Transverse colon (tissue), 4 donors: Measurements from ENCODE around the gene LRIG1. TPM values are rescaled to one million over a fixed set of nuclear protein-coding genes. Genes with fewer than 3 reads are reported as not detected.

ENCODE experiments used
- DNase-seq: peaks from one replicate; pipeline ENCODE4 v3.0.0-alpha.2; 2019
- H3K27ac ChIP-seq, 4 donors: fragments of 200-600 bp; sonication (generic); 2 replicates each; pipeline ENCODE4 v1.5.1; 2016 to 2018; ENCODE audit warnings: inconsistent platforms in 4 of 4
- H3K27me3 ChIP-seq: fragments of 200-600 bp; sonication (generic); 2 replicates; pipeline ENCODE4 v1.5.1; 2017; ENCODE audit warnings: inconsistent platforms
- H3K36me3 ChIP-seq, 4 donors: fragments of 200-600 bp; sonication (generic); 2 replicates each; pipeline ENCODE4 v1.5.1; 2017 to 2019; ENCODE audit warnings: inconsistent platforms in 4 of 4
- H3K4me1 ChIP-seq, 4 donors: fragments of 200-600 bp; sonication (generic); 2 replicates each; pipeline ENCODE4 v1.5.1; 2017 to 2020; ENCODE audit warnings: inconsistent platforms in 4 of 4
- H3K4me3 ChIP-seq, 4 donors: fragments of 200-600 bp; sonication (generic); 1 replicate in 1 of 4; 2 replicates in 3 of 4; pipeline versions ENCODE4 v1.5.1 to v1.6.1; 2017 to 2019; ENCODE audit warnings: inconsistent platforms in 4 of 4
- H3K9me3 ChIP-seq, 2 donors: fragments of 200-600 bp; sonication (generic); 2 replicates each; pipeline ENCODE4 v1.5.1; 2017 to 2019; ENCODE audit warnings: inconsistent platforms in 2 of 2
- CTCF ChIP-seq, 5 experiments: fragments of 200-600 bp in 3 of 5; fragments of 450-650 bp in 2 of 5; sonication (generic) in 3 of 5; IDR thresholded peaks; 1 replicate in 2 of 5; 2 replicates in 3 of 5; pipeline ENCODE4 v1.5.1; 2016 to 2017; ENCODE audit warnings: antibody characterized with exemption in 5 of 5, inconsistent platforms in 3 of 5, mild to moderate bottlenecking in 2 of 5, moderate library complexity in 1 of 5
- EP300 ChIP-seq: sonication (generic); formaldehyde crosslinking; IDR thresholded peaks from one replicate; pipeline ENCODE4 v1.6.1; 2017; ENCODE audit warnings: antibody characterized with exemption, low read depth
- POLR2A ChIP-seq: fragments of 450-650 bp; IDR thresholded peaks from one replicate; pipeline ENCODE4 v1.6.1; 2016; ENCODE audit warnings: antibody characterized with exemption, mild to moderate bottlenecking, moderate library complexity
- POLR2AphosphoS5 ChIP-seq, 3 donors: sonication (generic); formaldehyde crosslinking; IDR thresholded peaks; one replicate each; pipeline ENCODE4 v1.6.1; 2016; ENCODE audit warnings: antibody characterized with exemption in 3 of 3
- WGBS, 2 donors: methylation state at CpG; one replicate each; pipeline ENCODE4 v1.1.5; 2018; ENCODE audit warnings: low coverage in 1 of 2; 5-methylcytosine and 5-hydroxymethylcytosine counted together
- in situ Hi-C, 4 donors: fragments of 200-750 bp; cut with MboI; loops; one replicate each; pipeline versions ENCODE4 v1.15.0 to v1.15.1; 2017; ENCODE audit warnings: low sequenced_read_pairs in 3 of 4, low pct_ligation_motif_present in 1 of 4, low pct_unique_long_range_greater_than_20kb in 1 of 4
- intact Hi-C: fragments of 100-400 bp; cut with DNase I; formaldehyde crosslinking; loops from one replicate; pipeline ENCODE4 v1.15.1; 2023; ENCODE audit warnings: low total_unique reads
- total RNA-seq, 4 donors: library from RNA; depleted of rRNA; stranded (reverse); fragments of >200 nt; gene quantifications; one replicate each; pipeline ENCODE4 v1.1.0, GENCODE V29; 2016

The LRIG1 gene
- total RNA-seq, 4 donors from 2014 or later: 67.2 to 87.6 (median 79.3) TPM

GRCh38 chr3:66395635-66396034, 105.2 kb downstream of the LRIG1 start:
- in situ Hi-C loops: no loop called here
- DNase-seq: no peak

GRCh38 chr3:66394753-66395249, 106.0 kb downstream of the LRIG1 start:
- in situ Hi-C loops (no loop called here), intact Hi-C loops (no loop called here)
- WGBS, 2 donors: 78 to 88% methylated on average over 4 to 8 of the region's 8 CpGs
- Histone ChIP-seq H3K36me3 (peaks cover 0 to 32% (median 8%) of the 10 kb centered on the region in 4 donors), H3K9me3 (no peaks in the 10 kb centered on the region), H3K4me3 (no peak overlapping the region), H3K27ac (peak overlapping the region; percentile 13 to 65 (median 32)), H3K27me3 (no peaks in the 10 kb centered on the region), H3K4me1 (peaks cover 4 to 17% (median 9%) of the 10 kb centered on the region in 4 donors)
- no peak for TF ChIP-seq EP300
- no peak for TF ChIP-seq POLR2AphosphoS5 (IDR thresholded peaks at IDR 0.05)
- TF ChIP-seq CTCF (IDR thresholded peaks at IDR 0.05): no peak
- TF ChIP-seq POLR2A: no peak
- DNase-seq: no peak

More at GRCh38 chr3:66395635-66396034, 105.2 kb downstream of the LRIG1 start:
- H3K36me3 ChIP-seq: peaks cover 0 to 32% (median 8%) of the 10 kb centered on the region in 4 donors
- no peaks in the 10 kb centered on the region for H3K9me3 ChIP-seq
- peak overlapping the region in 3 of 4 donors; percentile 20 to 65 (median 33) for H3K27ac ChIP-seq
- no peak for TF ChIP-seq POLR2AphosphoS5 (IDR thresholded peaks at IDR 0.05)
- no peak for TF ChIP-seq CTCF (IDR thresholded peaks at IDR 0.05)
- no peaks in the 10 kb centered on the region for H3K27me3 ChIP-seq
- H3K4me3 ChIP-seq: no peak overlapping the region
- intact Hi-C loops: no loop called here
- peaks cover 4 to 17% (median 9%) of the 10 kb centered on the region in 4 donors for H3K4me1 ChIP-seq
- 87 to 88% methylated on average over 3 to 10 of the region's 10 CpGs for WGBS, 2 donors

- Histone ChIP-seq H3K9me3 (no peaks in the 10 kb centered on the region), H3K36me3 (peaks cover 0 to 32% (median 8%) of the 10 kb centered on the region in 4 donors), H3K4me1 (peaks cover 4 to 17% (median 9%) of the 10 kb centered on the region in 4 donors), H3K4me3 (no peak overlapping the region), H3K27me3 (no peaks in the 10 kb centered on the region), H3K27ac (peak overlapping the region; percentile 20 to 65 (median 38))
- 71 to 100% methylated on average over 2 to 12 of the region's 12 CpGs for WGBS, 2 donors
- intact Hi-C loops: no loop called here
- in situ Hi-C loops: no loop called here
- DNase-seq: no peak
- TF ChIP-seq POLR2A: no peak
Observed at GRCh38 chr3:66394019-66394752, 106.6 kb downstream of the LRIG1 start.

- in situ Hi-C loops (no loop called here), intact Hi-C loops (no loop called here)
- Histone ChIP-seq H3K27ac (peak overlapping the region; percentile 20 to 65 (median 38)), H3K36me3 (peaks cover 0 to 29% (median 9%) of the 10 kb centered on the region in 4 donors), H3K9me3 (no peaks in the 10 kb centered on the region), H3K4me3 (no peak overlapping the region), H3K4me1 (peaks cover 4 to 11% (median 9%) of the 10 kb centered on the region in 4 donors), H3K27me3 (no peaks in the 10 kb centered on the region)
- 57 to 58% methylated on average over 9 to 13 of the region's 13 CpGs for WGBS, 2 donors
- DNase-seq: no peak
- TF ChIP-seq POLR2AphosphoS5 (IDR thresholded peaks at IDR 0.05): no peak
- no peak for TF ChIP-seq POLR2A
- no peak for TF ChIP-seq CTCF (IDR thresholded peaks at IDR 0.05)
- no peak for TF ChIP-seq EP300
Observed at GRCh38 chr3:66393333-66394005, 107.4 kb downstream of the LRIG1 start.
